HepG2 (cell line): ENCODE data around the gene PRDX5. TPM values are rescaled to one million over a fixed set of nuclear protein-coding genes. Genes with fewer than 3 reads are reported as not detected.

Experiments
- BCL6 ChIP-seq: IDR thresholded peaks from 2 replicates; pipeline ENCODE4 v1.6.1; 2016; ENCODE audit warnings: missing genetic modification reagents, missing compliant biosample characterization
- BRCA1 ChIP-seq: sonication (generic); formaldehyde crosslinking; IDR thresholded peaks from 2 replicates; pipeline ENCODE4 v1.4.0; 2020; ENCODE audit warnings: missing genetic modification reagents
- CCDC6 ChIP-seq: sonication (generic); formaldehyde crosslinking; IDR thresholded peaks from 2 replicates; pipeline ENCODE4 v1.8.1; 2022; ENCODE audit warnings: mild to moderate bottlenecking, missing genetic modification reagents, moderate library complexity
- HOXA7 ChIP-seq: sonication (generic); formaldehyde crosslinking; IDR thresholded peaks from 2 replicates; pipeline ENCODE4 v1.8.1; 2022; ENCODE audit warnings: mild to moderate bottlenecking, missing genetic modification reagents, moderate library complexity
- KLF12 ChIP-seq: sonication (generic); formaldehyde crosslinking; IDR thresholded peaks from 2 replicates; pipeline ENCODE4 v1.4.0; 2020; ENCODE audit warnings: missing genetic modification reagents, borderline replicate concordance
- MAZ ChIP-seq, 2 experiments: sonication (generic) in 1 of 2; formaldehyde crosslinking in 1 of 2; IDR thresholded peaks; 2 replicates each; pipeline versions ENCODE4 v1.5.0 to v1.6.1; 2012 to 2020; ENCODE audit warnings: low read depth in 2 of 2, mild to moderate bottlenecking in 2 of 2, borderline replicate concordance in 1 of 2, improper control_type of control experiment in 1 of 2, low read length in 1 of 2, missing genetic modification reagents in 1 of 2, moderate library complexity in 1 of 2
- MIER3 ChIP-seq: IDR thresholded peaks from 2 replicates; pipeline ENCODE4 v1.6.1; 2016; ENCODE audit warnings: missing compliant biosample characterization, borderline replicate concordance
- MTA1 ChIP-seq: sonication (generic); formaldehyde crosslinking; IDR thresholded peaks from 2 replicates; pipeline ENCODE4 v1.4.0; 2020; ENCODE audit warnings: missing genetic modification reagents, mild to moderate bottlenecking, borderline replicate concordance
- PHB2 ChIP-seq: fragments of 450-650 bp; IDR thresholded peaks from 2 replicates; pipeline ENCODE4 v1.6.1; 2018; ENCODE audit not compliant: partially characterized antibody
- TERF1 ChIP-seq: sonication (generic); formaldehyde crosslinking; IDR thresholded peaks from 2 replicates; pipeline ENCODE4 v1.8.0; 2022; ENCODE audit warnings: mild to moderate bottlenecking, missing genetic modification reagents, moderate library complexity
- ZBTB4 ChIP-seq: sonication (generic); formaldehyde crosslinking; IDR thresholded peaks from 2 replicates; pipeline ENCODE4 v1.4.0; 2020; ENCODE audit warnings: missing genetic modification reagents, mild to moderate bottlenecking, borderline replicate concordance
- ZFX ChIP-seq: sonication (generic); formaldehyde crosslinking; IDR thresholded peaks from 2 replicates; pipeline ENCODE4 v1.4.0; 2020; ENCODE audit warnings: mild to moderate bottlenecking, low read depth, missing genetic modification reagents, moderate library complexity
- ZGPAT ChIP-seq: IDR thresholded peaks from 2 replicates; pipeline ENCODE4 v1.6.1; 2016; ENCODE audit warnings: mild to moderate bottlenecking
- ZNF414 ChIP-seq: sonication (generic); formaldehyde crosslinking; IDR thresholded peaks from 2 replicates; pipeline ENCODE4 v1.5.0; 2020; ENCODE audit warnings: missing genetic modification reagents
- ZNF552 ChIP-seq: sonication (generic); formaldehyde crosslinking; IDR thresholded peaks from 2 replicates; pipeline ENCODE4 v1.9.0; 2022; ENCODE audit warnings: missing genetic modification reagents, mild to moderate bottlenecking, borderline replicate concordance
- ZNF605 ChIP-seq: sonication (generic); formaldehyde crosslinking; IDR thresholded peaks from 2 replicates; pipeline ENCODE4 v1.8.0; 2022; ENCODE audit warnings: mild to moderate bottlenecking, missing genetic modification reagents
- ZNF781 ChIP-seq: sonication (generic); formaldehyde crosslinking; IDR thresholded peaks from 2 replicates; pipeline ENCODE4 v1.5.1; 2020; ENCODE audit warnings: borderline replicate concordance, mild to moderate bottlenecking, missing genetic modification reagents; ENCODE audit errors: not compliant biosample characterization
- ZNF800 ChIP-seq: sonication (generic); formaldehyde crosslinking; IDR thresholded peaks from 2 replicates; pipeline ENCODE4 v1.4.0; 2020; ENCODE audit warnings: missing genetic modification reagents
- ZNF850 ChIP-seq: sonication (generic); formaldehyde crosslinking; conservative IDR thresholded peaks from 2 replicates; pipeline ENCODE4 v1.9.0; 2021; ENCODE audit warnings: mild to moderate bottlenecking, missing genetic modification reagents
- polyA plus RNA-seq, 8 experiments: library from polyadenylated mRNA; depleted of rRNA in 3 of 8; stranded (reverse) in 7 of 8; unstranded in 1 of 8; fragments of >200 nt; fragmentation: Illumina TruSeq in 4 of 8; extraction: Trizol in 4 of 8; gene quantifications; 2 replicates each; pipeline versions ENCODE4 v1.2.1 to v1.2.3, GENCODE V29; 2011 to 2016; ENCODE audit warnings: low read depth in 4 of 8, missing spikeins in 1 of 8, mixed read lengths in 1 of 8; ENCODE audit not compliant: insufficient read depth in 1 of 8
- total RNA-seq, 5 experiments: library from RNA; depleted of rRNA; stranded (reverse); fragments of >200 nt; fragmentation: Illumina TruSeq; extraction: Trizol; gene quantifications; 2 replicates each; pipeline ENCODE4 v1.2.3, GENCODE V29; 2016; ENCODE audit warnings: low read depth in 1 of 5

The PRDX5 gene
- total and polyA plus RNA-seq, 2 of the 13 experiments (the other 11 are each of a cell fraction or from before 2014, with no cell fraction given), result 215 to 311 TPM

- TF ChIP-seq MIER3 (CRISPR knock-in tag), result no peak
- no peak for TF ChIP-seq ZGPAT (CRISPR knock-in tag)
- no peak for TF ChIP-seq MTA1
- no peak for TF ChIP-seq CCDC6 (CRISPR knock-in tag)
- TF ChIP-seq TERF1, result no peak
- TF ChIP-seq BRCA1 (CRISPR knock-in tag), result no peak
- TF ChIP-seq ZNF800 (CRISPR knock-in tag), result no peak
- no peak for TF ChIP-seq PHB2
- 0 out of 2 replicates have a peak, but pooled peaks have one; percentile 20 for TF ChIP-seq ZNF605 (CRISPR knock-in tag)
- no peak for TF ChIP-seq ZBTB4 (CRISPR knock-in tag)
- no peak for TF ChIP-seq KLF12 (CRISPR knock-in tag)
- TF ChIP-seq ZNF552 (CRISPR knock-in tag), result no peak
- TF ChIP-seq ZNF850 (CRISPR knock-in tag), result no peak
- peak; percentile 43; the same call in 1 of the 2 replicates for TF ChIP-seq MAZ (IDR thresholded peaks at IDR 0.05; ENCODE audit: borderline replicate concordance, low read depth, low read length)
- no peak for TF ChIP-seq MAZ (CRISPR knock-in tag; IDR thresholded peaks at IDR 0.05; ENCODE audit: low read depth)
- no peak for TF ChIP-seq ZNF781
- TF ChIP-seq HOXA7 (CRISPR knock-in tag), result no peak
- 0 out of 2 replicates have a peak, but pooled peaks have one; percentile 23 for TF ChIP-seq ZFX
- no peak for TF ChIP-seq BCL6 (CRISPR knock-in tag)
- TF ChIP-seq ZNF414 (CRISPR knock-in tag), result no peak
Measured at GRCh38 chr11:64356498-64357411, 38.8 kb downstream of the PRDX5 start (continued).
